HG03280 (cell line): ENCODE measurements around the gene NTF4.
A peak's percentile ranks its signal among the peaks of the same experiment; 100 is the strongest.

ENCODE experiments used
- ATAC-seq: cut with Tn5 transposase; IDR thresholded peaks from one replicate; pipeline ENCODE4 v1.9.1; 2021; ENCODE audit warnings: mild to moderate bottlenecking, moderate library complexity; ENCODE audit not compliant: unreplicated experiment

Gene NTF4, protein sequence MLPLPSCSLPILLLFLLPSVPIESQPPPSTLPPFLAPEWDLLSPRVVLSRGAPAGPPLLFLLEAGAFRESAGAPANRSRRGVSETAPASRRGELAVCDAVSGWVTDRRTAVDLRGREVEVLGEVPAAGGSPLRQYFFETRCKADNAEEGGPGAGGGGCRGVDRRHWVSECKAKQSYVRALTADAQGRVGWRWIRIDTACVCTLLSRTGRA

GRCh38 chr19:49064768-49065611 is at the start of gene NTF4:
Gene NTF4 (minus strand): TSS chr19:49064818. CDS start chr19:49061997, 2,821 bp downstream.
- no peak for ATAC-seq

DNA sequence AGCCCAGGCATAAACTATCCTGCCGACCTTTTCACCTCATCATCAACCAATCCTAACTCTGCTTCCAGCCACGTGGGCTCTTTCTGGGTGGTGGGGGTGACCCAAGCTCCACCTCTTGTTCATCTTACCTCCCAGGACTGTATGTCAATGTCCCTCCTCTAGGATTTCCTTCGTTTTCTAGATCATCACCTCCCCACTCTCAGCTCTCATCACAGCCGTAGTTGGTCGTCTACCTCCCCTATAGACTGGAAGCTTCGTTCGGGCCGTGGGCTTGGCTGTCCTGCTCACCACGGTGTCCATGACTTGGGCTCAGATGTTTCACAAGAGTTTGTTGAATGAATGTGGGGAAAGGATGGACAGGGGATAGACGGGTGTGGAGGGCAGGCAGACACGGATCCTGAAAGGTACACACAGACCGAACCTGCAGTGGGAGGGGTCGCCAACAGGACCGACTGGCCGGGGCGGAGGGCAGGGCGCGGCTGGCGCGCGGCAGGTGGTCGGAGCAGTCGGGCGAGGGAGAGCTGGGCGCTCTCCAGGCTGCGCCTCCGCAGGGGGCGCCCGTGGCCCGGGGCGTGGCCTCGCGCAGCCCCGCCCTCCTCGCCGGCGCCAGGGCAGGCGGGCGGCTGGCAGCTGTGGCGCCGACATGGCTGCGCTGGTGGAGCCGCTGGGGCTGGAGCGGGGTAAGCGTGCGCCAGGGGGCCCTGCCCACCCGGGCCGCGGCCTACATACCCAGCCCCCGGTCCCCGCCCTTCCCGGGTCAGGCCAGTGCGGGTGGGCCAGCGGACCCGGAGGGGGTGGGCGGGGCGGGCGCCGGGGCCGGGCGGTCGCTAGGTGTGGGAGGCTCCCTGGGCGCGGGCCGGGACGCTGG is 49.4 kb upstream of the NTF4 start, which contains the start of gene LIN7B:
Gene LIN7B (plus strand): TSS at position 609 of the 868 bp plus-strand sequence. CDS start 35 bp downstream, at position 644.
- ATAC-seq, result peak; percentile 41

- no peak for ATAC-seq
These were observed 46.8 kb upstream of the NTF4 start for GRCh38 chr19:49111218-49111998.

- ATAC-seq, result no peak
These were observed 45.9 kb upstream of the NTF4 start for GRCh38 chr19:49110567-49110966.

DNA sequence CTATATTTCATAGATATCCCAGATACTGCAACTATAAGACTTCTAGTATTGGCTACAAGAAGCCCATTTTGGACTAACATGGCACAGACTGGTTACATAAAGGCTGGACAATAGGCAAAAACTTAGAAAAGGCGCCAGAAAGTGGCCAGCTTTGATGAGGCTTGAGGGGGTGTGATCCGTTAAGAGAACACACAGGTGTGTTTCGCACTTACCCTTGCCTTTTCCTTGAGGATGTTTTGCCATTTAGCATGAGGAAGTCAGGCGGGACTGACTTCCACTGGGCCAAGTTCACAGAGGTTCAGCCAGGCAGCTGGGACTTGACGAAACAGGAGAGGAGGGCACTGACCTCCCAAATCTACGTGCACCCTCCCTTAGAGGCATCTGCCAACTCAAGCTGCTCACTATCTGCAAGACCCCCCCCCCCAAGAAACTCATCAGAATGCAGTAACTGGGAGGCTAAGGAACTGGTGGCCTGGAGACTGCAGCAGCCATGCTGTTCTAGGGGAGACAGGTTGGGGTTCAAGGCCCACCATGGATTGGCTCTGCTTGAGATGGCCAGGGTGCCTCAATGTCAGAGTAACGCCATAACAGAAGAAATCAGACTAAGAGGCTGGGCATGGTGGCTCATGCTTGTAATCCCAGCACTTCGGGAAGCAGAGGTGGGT is 45.1 kb upstream of the NTF4 start:
- ATAC-seq, result no peak

- no peak for ATAC-seq
These were observed 44.4 kb upstream of the NTF4 start for GRCh38 chr19:49109051-49109450.

GRCh38 chr19:49107625-49108459 is 43.2 kb upstream of the NTF4 start:
- no peak for ATAC-seq

- no peak for ATAC-seq
These were observed 42.1 kb upstream of the NTF4 start for GRCh38 chr19:49106648-49107135.

DNA sequence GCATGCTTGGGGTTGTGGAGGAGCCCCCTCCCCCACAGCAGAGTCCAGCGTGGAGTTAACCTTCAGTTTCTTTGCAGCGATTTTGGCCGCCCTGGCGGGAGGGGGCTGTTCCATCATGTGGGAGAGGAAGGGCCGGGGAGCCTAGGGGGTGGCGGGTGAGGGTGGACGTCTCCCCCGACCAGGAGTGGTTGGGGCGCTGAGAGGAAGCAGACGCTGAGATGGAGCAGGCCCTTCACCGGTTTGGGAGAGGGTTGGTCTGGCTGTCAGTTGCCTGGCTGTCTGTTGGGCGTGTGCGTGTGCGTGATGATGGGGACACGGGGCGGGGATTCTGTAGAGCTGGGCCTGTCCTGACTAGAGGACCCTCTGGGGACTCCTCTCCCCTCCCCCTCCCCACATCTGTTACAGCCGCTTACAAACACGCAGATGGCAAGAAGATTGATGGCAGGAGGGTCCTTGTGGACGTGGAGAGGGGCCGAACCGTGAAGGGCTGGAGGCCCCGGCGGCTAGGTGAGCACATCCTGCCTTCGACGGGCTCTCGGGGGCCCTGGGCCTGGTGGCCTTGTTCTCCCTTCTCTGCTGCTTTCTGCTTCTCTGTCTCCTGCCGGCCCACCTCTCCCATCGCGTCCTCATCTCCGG is 39.7 kb upstream of the NTF4 start:
- no peak for ATAC-seq

- no peak for ATAC-seq
These were observed 38.9 kb upstream of the NTF4 start for GRCh38 chr19:49103331-49104085.

DNA sequence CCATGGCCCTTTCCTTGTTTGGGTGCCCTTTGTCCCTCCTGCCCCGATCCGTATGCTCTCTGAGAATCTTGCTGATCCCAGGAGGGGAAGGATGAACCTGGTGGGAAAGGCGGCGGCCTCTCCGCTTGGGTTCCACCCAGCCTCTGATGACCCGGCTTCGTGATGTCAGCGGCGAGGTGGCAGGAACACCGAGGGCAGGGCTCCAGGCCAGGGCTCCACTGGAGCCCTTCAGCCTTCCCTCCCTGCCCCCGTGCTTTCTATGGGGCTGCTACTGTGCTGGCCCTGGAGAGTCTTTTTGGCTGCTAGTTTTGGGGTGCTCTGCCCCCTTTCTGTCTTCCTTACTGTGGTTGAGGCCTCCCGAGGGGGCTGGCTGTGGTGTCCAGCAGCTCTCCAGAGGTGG is 37.7 kb upstream of the NTF4 start:
- ATAC-seq, result no peak

- no peak for ATAC-seq
These were observed 36.5 kb upstream of the NTF4 start for GRCh38 chr19:49101160-49101559.

DNA sequence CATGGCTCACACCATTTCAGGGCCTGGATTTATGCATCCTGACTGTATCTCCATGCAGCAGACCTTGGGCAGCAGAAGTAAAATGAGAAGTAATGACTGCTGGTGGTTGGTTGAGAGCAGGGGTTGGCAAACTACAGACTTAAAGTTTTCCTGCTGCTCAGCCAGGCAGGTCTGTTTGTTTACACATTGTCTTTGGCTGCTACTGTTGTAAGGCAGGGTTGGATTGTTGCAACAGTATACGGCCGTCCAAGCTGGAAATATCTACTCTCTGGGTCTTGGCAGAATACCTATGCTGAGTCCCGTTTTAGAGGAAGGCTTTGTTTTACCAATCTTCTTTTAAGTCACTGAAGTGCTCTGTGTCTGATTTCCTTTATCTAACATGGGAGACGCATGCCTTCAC is 34.2 kb upstream of the NTF4 start:
- no peak for ATAC-seq

GRCh38 chr19:49097453-49098288 is 33.1 kb upstream of the NTF4 start:
- ATAC-seq, result no peak

- no peak for ATAC-seq
These were observed 30.2 kb upstream of the NTF4 start for GRCh38 chr19:49094505-49095482.

- ATAC-seq, result no peak
These were observed 28.1 kb upstream of the NTF4 start for GRCh38 chr19:49092686-49093085.
